HG03175 (cell line): ENCODE data around the gene PPM1J.
A peak's percentile ranks its signal among the peaks of the same experiment; 100 is the strongest.
"Not testable (repeated sequence)": the region's sequence is repeated elsewhere in the genome, so short reads cannot be mapped to it uniquely, and the experiment has no call there.

Experiments
- ATAC-seq: cut with Tn5 transposase; IDR thresholded peaks from one replicate; pipeline ENCODE4 v1.9.1; 2021; ENCODE audit warnings: mild to moderate bottlenecking, moderate library complexity; ENCODE audit not compliant: unreplicated experiment

The PPM1J gene, protein sequence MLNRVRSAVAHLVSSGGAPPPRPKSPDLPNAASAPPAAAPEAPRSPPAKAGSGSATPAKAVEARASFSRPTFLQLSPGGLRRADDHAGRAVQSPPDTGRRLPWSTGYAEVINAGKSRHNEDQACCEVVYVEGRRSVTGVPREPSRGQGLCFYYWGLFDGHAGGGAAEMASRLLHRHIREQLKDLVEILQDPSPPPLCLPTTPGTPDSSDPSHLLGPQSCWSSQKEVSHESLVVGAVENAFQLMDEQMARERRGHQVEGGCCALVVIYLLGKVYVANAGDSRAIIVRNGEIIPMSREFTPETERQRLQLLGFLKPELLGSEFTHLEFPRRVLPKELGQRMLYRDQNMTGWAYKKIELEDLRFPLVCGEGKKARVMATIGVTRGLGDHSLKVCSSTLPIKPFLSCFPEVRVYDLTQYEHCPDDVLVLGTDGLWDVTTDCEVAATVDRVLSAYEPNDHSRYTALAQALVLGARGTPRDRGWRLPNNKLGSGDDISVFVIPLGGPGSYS

GRCh38 chr1:112715264-112716053 lies at the start of gene PPM1J:
PPM1J (minus strand) TSS chr1:112715332; CDS start chr1:112715301, 31 bp downstream.
- peak; percentile 79 for ATAC-seq

DNA sequence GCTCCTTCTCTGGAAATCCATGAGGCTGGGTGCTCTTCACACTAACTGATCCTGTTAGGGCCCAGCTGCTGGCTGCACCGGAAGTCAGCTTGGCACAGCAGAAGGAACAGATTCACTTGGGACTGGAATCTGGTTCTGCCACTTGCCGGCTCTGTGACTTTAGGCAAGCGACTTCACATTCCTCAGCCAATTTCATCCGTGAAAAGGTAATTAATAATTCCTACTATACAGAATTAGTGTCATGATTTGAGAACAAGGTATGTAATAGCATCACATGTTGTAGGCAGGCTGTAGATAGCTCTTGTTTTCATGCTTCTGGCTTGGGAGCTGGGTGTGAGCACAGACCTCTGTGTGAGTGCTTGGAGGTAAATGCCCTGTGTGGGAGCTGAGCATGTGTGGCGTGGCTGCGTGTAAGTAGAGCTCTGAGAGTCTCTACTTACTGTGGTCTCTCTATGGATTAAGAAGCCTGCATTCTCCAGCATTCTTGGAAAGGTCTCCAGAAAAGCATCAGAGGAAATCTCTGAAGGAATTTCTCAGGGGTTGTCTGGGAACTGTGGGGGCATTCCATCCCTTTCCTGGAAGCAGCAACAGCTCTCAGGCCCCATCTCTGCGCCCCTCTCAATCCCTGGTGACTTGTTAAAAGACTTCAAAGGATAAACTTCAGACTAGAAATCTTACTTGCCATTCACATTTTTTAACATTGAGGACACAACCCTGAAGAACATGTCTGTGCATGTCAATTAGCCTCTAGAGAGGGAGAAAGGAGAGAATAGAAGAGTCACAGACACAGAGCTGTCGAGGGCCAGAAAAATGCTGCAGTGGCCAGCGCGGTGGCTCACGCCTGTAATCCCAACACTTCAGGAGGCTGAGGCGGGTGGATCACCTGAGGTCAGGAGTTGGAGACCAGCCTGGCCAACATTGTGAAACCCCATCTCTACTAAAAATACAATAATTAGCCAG lies 47.7 kb upstream of the PPM1J start:
- no peak for ATAC-seq

DNA sequence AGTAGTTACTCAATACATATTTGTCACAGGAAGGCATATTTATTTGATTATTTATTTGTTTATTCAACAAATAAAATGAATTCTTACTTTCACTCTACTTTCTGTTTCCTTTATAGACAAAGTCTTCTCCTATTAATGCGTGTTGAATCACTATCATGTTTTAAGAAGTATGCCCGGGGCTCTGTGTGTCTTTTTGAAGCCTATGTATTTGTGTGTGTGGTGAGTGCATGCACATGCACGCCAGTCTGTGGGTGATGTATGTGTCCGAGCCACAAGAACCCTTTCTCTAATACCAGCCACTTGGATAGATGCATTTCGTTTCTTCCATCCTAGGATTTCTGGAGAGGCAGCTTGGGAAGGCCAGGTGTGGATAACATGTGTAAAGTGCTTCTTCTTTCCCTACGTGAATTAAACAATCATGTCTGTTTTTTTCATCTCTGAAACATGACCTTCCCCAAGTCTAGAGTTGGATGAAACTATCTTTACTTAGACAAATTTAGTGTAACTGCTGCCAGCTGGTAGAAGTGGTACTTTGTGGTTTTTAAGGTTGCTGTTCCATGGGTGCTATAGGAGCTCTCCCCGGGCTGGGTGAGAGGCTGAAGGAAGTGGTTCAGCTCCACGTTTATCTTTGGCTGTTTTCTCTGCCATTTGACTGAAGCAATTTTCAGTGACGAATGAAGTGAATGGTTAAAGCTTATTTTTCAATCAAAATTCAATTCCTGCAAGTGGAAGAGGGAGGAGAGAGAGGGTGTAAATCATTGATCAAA lies 46.8 kb upstream of the PPM1J start:
- no peak for ATAC-seq

GRCh38 chr1:112759228-112759627 lies 44.1 kb upstream of the PPM1J start:
- no peak for ATAC-seq

- no peak for ATAC-seq
Observed at GRCh38 chr1:112754116-112754628, 39.0 kb upstream of the PPM1J start.

DNA sequence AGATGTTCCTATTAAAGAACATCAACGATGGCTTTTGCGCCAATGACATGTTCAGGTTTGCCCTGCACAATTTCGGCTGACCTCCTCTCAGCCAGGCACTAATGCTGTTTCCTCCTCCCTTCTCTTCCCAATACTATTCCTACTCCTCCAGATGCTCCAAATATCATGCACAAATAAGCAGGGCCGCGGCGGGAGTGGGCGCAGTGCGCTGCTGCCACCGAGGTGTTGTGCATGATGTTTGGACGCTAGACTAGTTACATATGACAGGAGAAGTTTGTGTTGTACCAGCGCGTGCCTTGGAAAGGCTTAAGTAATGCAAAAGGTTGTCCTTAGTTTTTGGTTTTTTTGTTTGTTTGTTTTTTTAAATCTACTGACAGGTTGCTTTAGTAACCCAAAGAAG lies 33.3 kb upstream of the PPM1J start:
- ATAC-seq: no peak

DNA sequence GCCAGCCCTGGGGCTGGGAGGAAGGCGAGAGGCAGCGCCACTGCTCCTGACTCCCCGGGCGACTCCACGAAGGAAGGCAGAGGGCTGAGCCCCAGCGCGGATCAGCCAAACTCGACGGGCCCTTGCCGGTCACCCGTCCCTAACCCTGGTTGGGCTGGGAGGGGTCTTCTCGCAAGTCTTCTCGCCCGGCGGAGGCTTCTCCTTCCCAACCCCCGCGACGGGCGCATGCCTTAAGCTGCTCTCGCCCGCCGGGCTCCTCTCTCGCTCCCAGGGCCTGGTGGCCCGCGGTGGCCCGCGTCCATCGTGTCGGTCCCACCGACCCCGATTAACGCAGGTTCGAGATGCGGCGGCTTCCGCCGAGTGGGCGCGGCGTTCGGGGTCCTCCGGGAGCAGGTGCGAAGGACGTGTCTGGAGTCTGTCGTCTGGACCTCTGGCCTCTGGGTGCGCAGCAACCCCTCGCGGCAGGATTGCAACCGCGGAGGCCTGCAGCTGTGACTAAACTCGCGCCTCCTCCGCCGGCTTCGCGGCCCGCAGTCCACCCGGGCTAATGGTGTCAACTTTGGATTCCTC lies 29.0 kb upstream of the PPM1J start:
- no peak for ATAC-seq

- no peak for ATAC-seq
Observed at GRCh38 chr1:112743174-112744008, 28.3 kb upstream of the PPM1J start.

DNA sequence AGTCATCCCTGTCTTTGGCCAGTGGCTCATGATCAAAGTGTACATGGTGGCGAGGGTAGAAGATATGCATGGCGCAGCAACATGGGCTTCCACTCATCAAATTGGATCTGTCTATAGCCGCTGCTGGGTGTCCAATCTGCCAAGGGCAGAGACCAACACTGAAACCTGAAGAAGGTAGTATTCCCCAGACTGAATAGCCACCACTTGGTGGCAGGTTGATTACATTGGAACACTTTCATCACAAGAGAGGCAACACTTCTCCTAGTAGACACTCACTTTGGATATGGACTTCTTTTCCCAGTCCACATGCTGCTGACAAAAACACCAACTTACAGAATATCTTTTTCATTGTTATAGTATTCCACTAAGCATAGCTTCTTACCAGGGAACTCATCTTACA lies 22.4 kb upstream of the PPM1J start:
- no peak for ATAC-seq

- no peak for ATAC-seq
Observed at GRCh38 chr1:112735752-112736151, 20.6 kb upstream of the PPM1J start.

DNA sequence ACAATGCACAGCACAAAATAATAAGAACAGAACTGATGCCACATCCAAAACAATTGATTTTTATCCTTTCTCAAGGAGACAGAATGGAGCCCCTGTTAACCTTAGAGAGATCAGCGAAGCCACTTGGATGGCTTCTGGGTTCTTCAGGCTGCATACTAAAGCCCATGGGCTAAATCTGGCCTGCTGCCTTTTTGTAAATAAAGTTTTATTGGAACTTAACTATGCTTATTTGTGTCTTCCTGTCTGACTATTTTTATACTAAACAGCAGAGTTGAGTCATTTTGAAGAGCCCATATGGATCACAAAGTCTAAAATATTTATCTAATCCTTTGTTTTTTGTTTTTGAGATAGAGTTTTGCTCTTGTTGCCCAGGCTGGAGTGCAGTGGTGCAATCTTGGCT lies 16.3 kb upstream of the PPM1J start:
- ATAC-seq: no peak

GRCh38 chr1:112729909-112730308 lies 14.8 kb upstream of the PPM1J start:
- ATAC-seq: no peak

DNA sequence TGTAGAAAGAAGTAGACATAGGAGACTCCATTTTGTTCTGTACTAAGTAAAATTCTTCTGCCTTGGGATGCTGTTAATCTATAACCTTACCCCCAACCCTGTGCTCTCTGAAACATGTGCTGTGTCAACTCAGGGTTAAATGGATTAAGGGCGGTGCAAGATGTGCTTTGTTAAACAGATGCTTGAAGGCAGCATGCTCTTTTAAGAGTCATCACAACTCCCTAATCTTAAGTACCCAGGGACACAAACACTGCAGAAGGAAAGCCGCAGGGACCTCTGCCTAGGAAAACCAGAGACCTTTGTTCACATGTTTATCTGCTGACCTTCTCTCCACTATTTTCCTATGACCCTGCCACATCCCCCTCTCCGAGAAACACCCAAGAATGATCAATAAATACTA lies 13.9 kb upstream of the PPM1J start:
- not testable (repeated sequence) for ATAC-seq

GRCh38 chr1:112728306-112728971 lies 13.3 kb upstream of the PPM1J start:
- not testable (repeated sequence) for ATAC-seq

- no peak for ATAC-seq
Observed at GRCh38 chr1:112727716-112728115, 12.6 kb upstream of the PPM1J start.

- not testable (repeated sequence) for ATAC-seq
Observed at GRCh38 chr1:112724240-112724639, 9.1 kb upstream of the PPM1J start.

DNA sequence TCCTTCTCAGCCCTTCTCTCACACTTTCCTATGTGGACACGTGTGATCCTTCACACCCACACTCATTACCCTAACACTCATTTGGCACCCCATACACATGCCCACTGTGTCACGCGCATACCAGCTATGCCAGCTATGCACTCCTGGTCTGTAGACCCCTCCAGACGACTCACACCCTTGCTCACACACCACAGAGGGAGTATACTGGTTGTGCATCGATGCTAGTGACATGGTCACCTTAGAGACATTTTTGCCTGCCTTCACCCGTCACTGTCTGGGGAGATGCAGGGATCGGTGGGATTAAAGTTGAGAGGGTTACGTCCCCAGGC lies 8.3 kb upstream of the PPM1J start:
- ATAC-seq: no peak
